RWPE2 (cell line): Measurements from ENCODE around the gene RBM20.

Experiments used
- ATAC-seq: fragments of 200-7000 bp; cut with Tn5 transposase; 3 replicates; pipeline ENCODE4 v1.9.1; 2021; ENCODE audit warnings: low read depth
- DNase-seq: peaks from one replicate; pipeline ENCODE4 v3.0.0-alpha.2; 2020; ENCODE audit warnings: low spot score
- H3K27ac ChIP-seq: fragments of 450-650 bp; 2 replicates; pipeline ENCODE4 v1.5.1; 2017; ENCODE audit warnings: mild to moderate bottlenecking; ENCODE audit not compliant: poor library complexity, severe bottlenecking
- H3K27me3 ChIP-seq: fragments of 250-450 bp; sonication (Bioruptor Pico); 2 replicates; pipeline ENCODE4 v1.5.1; 2021; ENCODE audit warnings: mild to moderate bottlenecking, moderate library complexity; ENCODE audit not compliant: insufficient read depth, poor library complexity, severe bottlenecking
- H3K36me3 ChIP-seq: fragments of 250-450 bp; sonication (Bioruptor Pico); 2 replicates; pipeline ENCODE4 v1.5.1; 2020; ENCODE audit warnings: low read depth, mild to moderate bottlenecking, moderate library complexity
- H3K4me1 ChIP-seq: fragments of 250-450 bp; sonication (Bioruptor Pico); 2 replicates; pipeline ENCODE4 v1.5.1; 2021; ENCODE audit warnings: mild to moderate bottlenecking, moderate library complexity; ENCODE audit not compliant: insufficient read depth, poor library complexity, severe bottlenecking
- H3K4me3 ChIP-seq: fragments of 250-450 bp; sonication (Bioruptor Pico); 2 replicates; pipeline ENCODE4 v1.5.1; 2021; ENCODE audit warnings: mild to moderate bottlenecking, moderate library complexity; ENCODE audit not compliant: severe bottlenecking
- H3K9me3 ChIP-seq: fragments of 250-450 bp; sonication (Bioruptor Pico); 2 replicates; pipeline ENCODE4 v1.5.1; 2021; ENCODE audit warnings: mild to moderate bottlenecking, moderate library complexity; ENCODE audit not compliant: severe bottlenecking
- CTCF ChIP-seq: fragments of 450-650 bp; IDR thresholded peaks from one replicate; pipeline ENCODE4 v1.5.1; 2017; ENCODE audit warnings: mild to moderate bottlenecking, moderate library complexity; ENCODE audit not compliant: poor library complexity, severe bottlenecking

The RBM20 gene

GRCh38 chr10:110778211-110778610 lies 134.1 kb downstream of the RBM20 start:
- TF ChIP-seq CTCF: no peak

GRCh38 chr10:110779489-110779888 lies 135.4 kb downstream of the RBM20 start:
- H3K4me3 ChIP-seq: no peak overlapping the region
- no peak for TF ChIP-seq CTCF
- H3K36me3 ChIP-seq: no peaks in the 10 kb centered on the region
- ATAC-seq: no peak
- DNase-seq: no peak
- no peak overlapping the region for H3K27ac ChIP-seq
- no peaks in the 10 kb centered on the region for H3K27me3 ChIP-seq
- H3K9me3 ChIP-seq: no peaks in the 10 kb centered on the region
- H3K4me1 ChIP-seq: peaks cover 11% of the 10 kb centered on the region

More at GRCh38 chr10:110778211-110778610, 134.1 kb downstream of the RBM20 start:
- Histone ChIP-seq H3K9me3 (no peaks in the 10 kb centered on the region), H3K4me3 (no peak overlapping the region), H3K36me3 (no peaks in the 10 kb centered on the region), H3K27ac (no peak overlapping the region), H3K4me1 (peaks cover 21% of the 10 kb centered on the region), H3K27me3 (no peaks in the 10 kb centered on the region)
- ATAC-seq (no peak), DNase-seq (no peak)

- no peaks in the 10 kb centered on the region for H3K27me3 ChIP-seq
- TF ChIP-seq CTCF: no peak
- H3K4me1 ChIP-seq: no peaks in the 10 kb centered on the region
- no peaks in the 10 kb centered on the region for H3K9me3 ChIP-seq
- DNase-seq (no peak), ATAC-seq (no peak)
- no peaks in the 10 kb centered on the region for H3K36me3 ChIP-seq
- H3K4me3 ChIP-seq: no peak overlapping the region
- H3K27ac ChIP-seq: no peak overlapping the region
Measured at GRCh38 chr10:110780704-110781103, 136.6 kb downstream of the RBM20 start.

GRCh38 chr10:110781139-110781538 lies 137.0 kb downstream of the RBM20 start:
- no peaks in the 10 kb centered on the region for H3K27me3 ChIP-seq
- no peaks in the 10 kb centered on the region for H3K9me3 ChIP-seq
- no peak overlapping the region for H3K4me3 ChIP-seq
- ATAC-seq: no peak
- DNase-seq: no peak
- TF ChIP-seq CTCF: no peak
- no peaks in the 10 kb centered on the region for H3K4me1 ChIP-seq
- H3K27ac ChIP-seq: no peak overlapping the region
- no peaks in the 10 kb centered on the region for H3K36me3 ChIP-seq

GRCh38 chr10:110782616-110783015 lies 138.5 kb downstream of the RBM20 start:
- Histone ChIP-seq H3K4me1 (no peaks in the 10 kb centered on the region), H3K36me3 (no peaks in the 10 kb centered on the region), H3K27ac (no peak overlapping the region), H3K9me3 (no peaks in the 10 kb centered on the region), H3K4me3 (no peak overlapping the region), H3K27me3 (no peaks in the 10 kb centered on the region)
- TF ChIP-seq CTCF: no peak
- no peak for DNase-seq
- no peak for ATAC-seq
